Occipital lobe (tissue), 2 donors: ENCODE results near the gene RAB3B. TPM values are rescaled to one million over a fixed set of nuclear protein-coding genes. Genes with fewer than 3 reads are reported as not detected.

Experiments used
- DNase-seq: peaks from one replicate; lab custom pipeline; 2025; lab: John Stamatoyannopoulos, UW
- total RNA-seq: library from RNA; depleted of rRNA; stranded (reverse); fragments of >200 nt; gene quantifications from one replicate; pipeline ENCODE4 v1.2.3, GENCODE V29; 2014

RAB3B gene
- total RNA-seq, 1 donor from 2014 or later, result 8.4 TPM

DNA sequence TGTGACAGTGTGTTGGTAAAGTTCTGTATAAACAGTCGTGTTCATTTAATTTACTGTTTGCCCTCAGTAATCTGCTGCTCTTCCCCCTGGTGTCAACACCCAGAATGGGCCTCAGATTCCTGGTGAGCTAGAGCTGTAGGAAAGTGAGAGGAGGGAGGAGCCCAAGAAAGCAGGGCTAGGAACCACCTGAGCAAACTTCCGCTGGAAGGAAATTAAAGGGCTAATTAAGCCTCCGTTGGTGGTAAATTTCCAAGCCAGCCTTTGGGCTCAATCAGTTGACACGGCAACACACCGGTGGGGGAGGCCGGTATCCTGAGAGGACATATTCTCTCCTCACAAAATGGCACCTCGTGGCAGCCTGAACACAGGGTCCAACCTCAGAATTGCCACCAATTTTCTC is 32.9 kb downstream of the RAB3B start:
- no peak for DNase-seq

- no peak for DNase-seq
Measured at GRCh38 chr1:51956528-51957509, 33.7 kb downstream of the RAB3B start.

DNA sequence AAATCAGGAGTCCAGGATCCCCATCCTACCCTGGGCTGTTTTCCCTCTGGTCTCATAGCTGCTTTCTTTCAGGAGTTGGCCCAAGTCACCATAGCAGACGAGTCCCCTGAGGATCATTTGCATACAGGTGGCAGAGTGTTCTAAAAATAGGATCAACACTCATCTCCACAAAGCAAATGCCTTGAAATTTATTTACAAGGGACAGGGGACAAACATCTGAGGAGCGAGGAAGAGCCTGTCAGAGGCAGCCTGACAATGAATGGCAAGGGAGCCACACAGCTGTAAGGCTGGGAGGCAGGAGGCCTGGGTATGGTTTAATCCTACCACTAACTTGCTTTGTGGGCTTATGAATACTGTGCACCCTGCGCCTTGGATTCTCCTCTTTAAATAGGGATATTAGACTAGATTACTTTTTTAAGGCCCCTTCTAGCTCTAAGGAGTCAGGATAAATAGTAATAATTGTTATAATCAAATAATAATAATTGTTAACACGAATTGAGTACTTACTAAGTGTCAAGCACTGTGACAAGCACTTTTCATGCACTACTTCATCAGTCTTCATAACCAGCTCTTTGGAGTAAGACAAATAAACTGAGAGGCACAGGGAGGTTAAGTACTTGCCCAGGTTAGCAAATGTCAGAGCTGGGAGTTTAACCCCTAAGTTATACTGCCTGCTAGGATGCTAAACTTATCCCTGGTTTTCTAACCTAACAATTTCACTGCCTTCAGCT is 34.5 kb downstream of the RAB3B start:
- no peak for DNase-seq

- DNase-seq, result no peak
Measured at GRCh38 chr1:51954783-51955182, 35.7 kb downstream of the RAB3B start.

- DNase-seq, result no peak
Measured at GRCh38 chr1:51953079-51953478, 37.4 kb downstream of the RAB3B start.

DNA sequence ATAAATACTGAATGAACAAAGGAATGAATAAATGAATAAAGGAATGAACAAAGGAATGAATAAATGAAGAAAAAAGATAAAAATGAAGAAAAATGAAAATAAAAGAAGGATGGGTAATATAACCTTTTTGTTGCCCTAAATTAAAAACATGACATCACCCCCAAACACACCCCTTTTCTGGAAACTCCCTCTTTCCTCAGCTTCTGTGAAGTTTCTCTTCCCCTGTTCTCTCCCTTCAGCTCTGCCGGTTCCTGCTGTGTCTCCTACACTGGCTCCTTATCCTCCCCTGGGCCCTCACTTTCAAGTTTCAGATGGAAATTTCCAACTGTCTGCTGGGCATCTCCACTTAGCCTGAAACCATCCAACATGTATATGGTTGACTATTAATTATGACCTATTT is 37.9 kb downstream of the RAB3B start:
- DNase-seq, result no peak

DNA sequence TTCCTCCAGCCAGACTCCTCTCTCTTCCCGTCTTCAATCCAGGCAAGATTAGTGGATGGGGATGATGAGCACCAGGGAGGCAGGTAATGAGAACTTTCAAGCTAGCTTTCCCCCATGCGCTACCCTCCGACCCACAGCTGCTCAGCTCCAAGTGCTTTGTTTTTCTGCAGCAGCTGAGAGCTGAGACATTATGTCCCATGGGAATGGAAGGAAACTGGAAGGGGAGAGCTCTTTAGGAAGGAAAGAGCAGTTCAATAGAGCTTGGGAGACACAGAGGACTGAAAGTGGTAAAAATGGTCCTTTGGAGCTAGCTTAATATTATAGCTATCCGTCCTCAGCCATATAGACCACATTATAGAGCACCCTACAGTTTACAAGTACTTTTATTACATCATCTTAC is 39.8 kb downstream of the RAB3B start:
- no peak for DNase-seq

DNA sequence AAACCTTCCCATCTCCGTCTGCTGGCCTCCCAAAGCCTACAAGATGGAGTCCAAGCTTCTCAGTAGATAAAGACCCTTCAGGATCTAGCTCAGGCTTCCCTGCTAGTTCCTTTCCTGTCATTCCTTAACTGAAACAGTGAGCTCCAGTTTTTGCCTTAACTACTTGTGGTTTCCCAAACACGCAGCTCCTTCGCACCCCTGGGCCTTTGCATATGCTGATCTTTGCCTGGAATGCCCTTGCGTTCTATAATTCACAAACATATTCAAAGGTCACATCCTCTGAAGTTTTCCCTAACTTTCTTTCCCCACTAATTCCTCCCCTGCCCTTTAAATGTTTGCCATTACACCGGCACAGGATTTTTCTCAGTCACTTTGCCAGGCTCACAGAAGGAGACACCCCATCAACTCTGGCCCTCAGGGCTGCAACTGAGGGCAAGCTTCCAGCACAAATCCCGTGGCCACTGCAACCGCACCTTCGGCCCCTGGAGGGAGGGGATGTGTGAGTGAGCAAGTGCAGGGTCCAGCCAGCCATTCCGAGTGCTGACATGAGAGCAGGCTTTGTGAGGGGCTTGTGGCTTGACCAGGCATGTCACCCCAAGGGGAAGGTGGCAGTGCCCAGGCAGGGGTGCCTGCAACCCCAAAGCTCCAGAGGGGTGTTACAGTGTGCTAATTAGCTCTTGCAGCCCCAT is 41.3 kb downstream of the RAB3B start:
- no peak for DNase-seq

- DNase-seq, result no peak
Measured at GRCh38 chr1:51948491-51948915, 42.0 kb downstream of the RAB3B start.

DNA sequence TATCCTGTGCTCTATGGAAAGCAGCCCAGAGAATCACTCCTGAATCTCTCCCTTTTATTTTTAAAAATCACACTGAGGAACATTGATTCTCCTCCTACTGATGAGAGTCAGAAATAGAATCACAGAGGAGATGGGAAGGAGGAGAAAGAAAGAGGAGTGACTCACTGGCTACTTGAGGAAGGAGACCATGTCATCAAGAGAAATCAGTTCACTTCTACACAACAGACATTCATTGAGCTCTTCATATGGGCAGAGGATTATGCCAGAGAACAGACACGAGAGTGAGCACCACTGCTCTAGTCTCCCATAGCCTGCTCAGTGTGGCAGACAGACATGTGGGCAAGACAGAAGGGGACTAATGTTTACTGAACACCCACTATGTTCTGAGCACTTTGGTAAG is 44.2 kb downstream of the RAB3B start:
- no peak for DNase-seq

DNA sequence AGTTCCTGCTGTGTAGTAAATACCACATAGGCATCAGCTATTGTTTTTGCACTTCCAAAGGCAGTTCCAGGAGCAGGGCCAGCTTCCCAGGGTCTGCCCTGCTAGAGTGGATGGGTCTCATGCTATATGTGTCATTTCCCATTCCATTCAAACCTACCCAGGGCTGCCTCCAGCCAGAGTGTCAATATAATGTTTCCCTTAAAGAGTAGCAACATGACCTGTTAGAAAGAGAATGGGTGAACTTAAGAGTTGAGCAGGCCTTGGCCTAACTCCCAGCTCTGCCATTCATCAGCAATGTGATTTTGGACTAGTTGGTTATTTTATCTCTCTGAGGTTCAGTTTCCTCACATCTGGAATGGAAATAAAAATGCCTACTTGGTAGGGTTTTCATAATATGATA is 44.9 kb downstream of the RAB3B start:
- no peak for DNase-seq

GRCh38 chr1:51942281-51942680 is 48.2 kb downstream of the RAB3B start:
- DNase-seq, result no peak

- no peak for DNase-seq
Measured at GRCh38 chr1:51941528-51941927, 49.0 kb downstream of the RAB3B start.

DNA sequence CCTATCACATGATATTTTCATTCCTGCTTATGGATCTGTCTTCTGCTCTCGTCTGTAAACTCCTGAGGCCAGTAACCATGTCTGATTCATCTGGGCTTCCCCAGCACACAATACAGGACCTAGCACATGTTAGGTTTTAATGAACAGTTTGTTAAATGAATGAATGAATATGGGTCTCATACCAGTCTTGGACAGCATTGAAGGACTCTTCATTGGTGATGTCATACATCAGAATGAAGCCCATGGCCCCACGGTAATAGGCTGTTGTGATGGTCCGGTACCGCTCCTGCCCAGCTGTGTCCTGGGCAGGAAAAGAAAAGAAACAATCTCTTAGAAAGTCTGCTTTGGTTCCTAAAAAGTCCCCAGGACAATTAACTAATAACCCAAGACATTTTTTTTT is 53.4 kb downstream of the RAB3B start:
- DNase-seq, result no peak

- no peak for DNase-seq
Measured at GRCh38 chr1:51936531-51936930, 54.0 kb downstream of the RAB3B start.

- DNase-seq, result no peak
Measured at GRCh38 chr1:51933344-51933743, 57.2 kb downstream of the RAB3B start.

DNA sequence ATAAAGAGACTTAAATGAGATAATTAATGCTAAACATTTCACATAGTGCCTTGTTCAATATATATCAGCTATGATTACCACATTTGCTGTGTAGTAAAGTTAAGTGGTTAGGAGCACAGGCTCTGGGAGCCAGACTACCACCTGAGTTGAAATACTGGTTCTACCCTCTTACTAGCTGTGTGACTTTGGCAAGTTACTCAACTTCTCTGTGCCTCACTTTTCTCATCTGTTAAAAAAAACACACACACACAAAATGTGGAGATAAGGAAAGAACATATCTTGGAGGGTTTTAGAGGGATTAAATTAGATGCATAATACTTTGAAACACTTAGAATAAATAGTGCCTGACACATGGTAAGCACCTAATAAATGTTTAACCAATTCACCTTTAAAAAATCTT is 60.2 kb downstream of the RAB3B start:
- DNase-seq, result no peak

DNA sequence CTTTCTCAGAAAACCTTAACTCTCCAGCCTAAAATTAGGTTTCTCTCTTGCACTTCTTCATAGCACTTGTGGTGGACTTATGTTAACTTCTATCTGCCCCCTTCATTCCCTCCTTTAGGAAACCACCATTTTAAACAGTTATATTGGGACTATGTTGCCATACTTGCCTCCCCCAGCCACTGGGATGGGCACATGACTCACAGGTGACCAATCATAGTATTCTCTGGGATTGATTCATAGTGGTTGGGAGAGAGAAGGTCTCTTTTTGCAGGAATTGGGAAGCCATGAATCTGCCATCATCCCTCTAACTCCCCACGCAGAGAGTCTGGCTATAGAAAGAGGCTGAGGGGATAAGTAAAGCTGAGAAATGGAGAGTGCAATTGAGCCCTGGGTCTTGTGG is 61.6 kb downstream of the RAB3B start:
- no peak for DNase-seq

GRCh38 chr1:51927029-51927428 is 63.5 kb downstream of the RAB3B start:
- DNase-seq, result no peak

- DNase-seq, result no peak
Measured at GRCh38 chr1:51926171-51926812, 64.2 kb downstream of the RAB3B start.

GRCh38 chr1:51924455-51924854 is 66.0 kb downstream of the RAB3B start:
- no peak for DNase-seq

DNA sequence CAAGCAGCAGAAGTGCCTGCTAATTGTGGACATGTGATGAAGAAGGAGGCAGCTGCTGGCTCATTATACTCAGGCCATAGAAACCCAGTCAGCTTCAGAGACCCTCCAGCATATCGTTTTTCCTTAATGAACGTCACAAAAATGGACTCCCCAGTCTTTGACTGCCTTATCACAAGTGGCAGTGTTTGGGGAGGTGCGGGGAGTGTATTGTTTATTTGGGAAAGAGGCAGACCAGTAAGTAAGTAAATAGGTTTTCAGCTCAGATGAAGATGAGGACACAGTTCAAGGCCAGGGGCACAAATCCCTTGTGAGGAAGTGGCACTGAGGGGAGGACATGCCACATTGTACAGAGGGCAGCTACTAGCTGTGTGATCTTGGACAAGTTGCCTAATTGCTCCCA is 68.5 kb downstream of the RAB3B start:
- DNase-seq, result no peak
